GM19238 (cell line): ENCODE data around the gene TRIP13.

ENCODE experiments used
- DNase-seq: peaks from one replicate; pipeline ENCODE4 v3.0.0; 2011; ENCODE audit warnings: low spot score; ENCODE audit not compliant: insufficient read length

Gene TRIP13

DNA sequence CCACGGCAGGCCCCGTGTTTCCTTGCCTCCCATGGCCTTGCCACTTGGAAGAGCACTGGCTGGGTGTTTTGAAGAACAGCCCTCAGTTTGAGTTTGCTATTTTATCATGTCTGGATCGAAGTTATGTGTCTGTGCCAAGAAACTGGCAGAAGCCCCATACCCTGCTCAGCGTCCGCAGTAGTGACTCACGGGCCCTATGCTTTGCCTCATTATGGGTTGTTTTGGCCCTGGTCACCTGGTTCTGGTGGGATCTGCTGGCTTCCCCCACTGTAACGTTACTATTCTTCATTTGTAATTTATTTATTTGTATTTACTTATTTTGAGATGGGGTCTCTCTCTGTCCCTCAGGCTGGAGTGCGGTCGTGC lies 73.6 kb downstream of the TRIP13 start:
- DNase-seq = no peak

DNA sequence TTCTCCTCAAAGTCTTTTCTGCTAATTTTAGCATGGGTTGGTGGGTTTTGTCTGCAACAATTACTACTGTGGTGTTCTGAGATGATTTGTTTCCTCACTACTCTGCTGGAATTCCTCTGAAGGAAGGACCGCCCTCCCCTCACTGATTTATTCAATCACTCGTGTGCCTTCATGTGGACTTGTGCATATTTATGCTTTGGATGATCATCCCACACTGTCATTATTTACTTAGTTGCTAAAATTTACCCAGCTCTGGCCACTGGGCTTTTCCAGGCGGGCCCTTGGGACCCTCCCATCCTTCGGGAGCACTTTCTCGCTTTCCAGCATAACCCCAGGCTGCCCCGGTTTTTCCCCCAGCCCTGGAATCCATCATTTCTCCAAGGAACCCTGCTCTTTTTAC lies 74.3 kb downstream of the TRIP13 start:
- DNase-seq = no peak
